Sigmoid colon (tissue), 4 donors: ENCODE data around the gene CTAGE9.

ENCODE experiments used
- EP300 ChIP-seq, 4 donors: sonication (generic); formaldehyde crosslinking; IDR thresholded peaks; one replicate each; pipeline ENCODE4 v1.6.1; 2017; ENCODE audit warnings: antibody characterized with exemption in 4 of 4
- TF ChIP-seq, protein P1 (sequence below), 4 experiments: fragments of 450-650 bp in 3 of 4; fragments of 200-600 bp in 1 of 4; IDR thresholded peaks; one replicate each; pipeline ENCODE4 v1.5.1; 2016 to 2019; ENCODE audit warnings: antibody characterized with exemption in 4 of 4, mild to moderate bottlenecking in 3 of 4, moderate library complexity in 2 of 4

DNA sequence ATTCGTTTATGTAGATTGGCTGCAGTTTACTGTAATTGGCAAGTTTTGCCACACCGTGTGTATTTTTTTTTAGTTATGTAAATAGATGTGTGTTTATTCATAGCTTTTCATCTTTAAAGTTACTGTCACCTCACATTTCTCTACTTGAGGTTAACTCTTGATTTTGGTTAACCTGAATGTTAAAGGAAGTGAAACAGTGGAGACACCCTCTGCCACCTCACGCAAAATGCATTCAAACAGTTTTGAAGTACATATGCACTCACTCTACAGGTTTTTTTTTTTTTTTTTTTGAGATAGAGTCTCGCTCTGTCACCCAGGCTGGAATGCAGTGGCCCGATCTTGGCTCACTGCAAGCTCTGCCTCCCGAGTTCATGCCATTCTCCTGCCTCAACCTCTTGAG lies 27.3 kb downstream of the CTAGE9 start:
- TF ChIP-seq, protein P1, sequence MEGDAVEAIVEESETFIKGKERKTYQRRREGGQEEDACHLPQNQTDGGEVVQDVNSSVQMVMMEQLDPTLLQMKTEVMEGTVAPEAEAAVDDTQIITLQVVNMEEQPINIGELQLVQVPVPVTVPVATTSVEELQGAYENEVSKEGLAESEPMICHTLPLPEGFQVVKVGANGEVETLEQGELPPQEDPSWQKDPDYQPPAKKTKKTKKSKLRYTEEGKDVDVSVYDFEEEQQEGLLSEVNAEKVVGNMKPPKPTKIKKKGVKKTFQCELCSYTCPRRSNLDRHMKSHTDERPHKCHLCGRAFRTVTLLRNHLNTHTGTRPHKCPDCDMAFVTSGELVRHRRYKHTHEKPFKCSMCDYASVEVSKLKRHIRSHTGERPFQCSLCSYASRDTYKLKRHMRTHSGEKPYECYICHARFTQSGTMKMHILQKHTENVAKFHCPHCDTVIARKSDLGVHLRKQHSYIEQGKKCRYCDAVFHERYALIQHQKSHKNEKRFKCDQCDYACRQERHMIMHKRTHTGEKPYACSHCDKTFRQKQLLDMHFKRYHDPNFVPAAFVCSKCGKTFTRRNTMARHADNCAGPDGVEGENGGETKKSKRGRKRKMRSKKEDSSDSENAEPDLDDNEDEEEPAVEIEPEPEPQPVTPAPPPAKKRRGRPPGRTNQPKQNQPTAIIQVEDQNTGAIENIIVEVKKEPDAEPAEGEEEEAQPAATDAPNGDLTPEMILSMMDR (IDR thresholded peaks at IDR 0.05): no peak
- TF ChIP-seq EP300 (IDR thresholded peaks at IDR 0.05): no peak
